HuH-7 (cell line): ENCODE results near the gene C11orf98.
"Not testable (repeated sequence)": the region's sequence is repeated elsewhere in the genome, so short reads cannot be mapped to it uniquely, and the experiment has no call there.

Experiments used
- DNase-seq: peaks from one replicate; pipeline ENCODE4 v3.0.0; 2011; ENCODE audit warnings: low spot score

C11orf98 gene

DNA sequence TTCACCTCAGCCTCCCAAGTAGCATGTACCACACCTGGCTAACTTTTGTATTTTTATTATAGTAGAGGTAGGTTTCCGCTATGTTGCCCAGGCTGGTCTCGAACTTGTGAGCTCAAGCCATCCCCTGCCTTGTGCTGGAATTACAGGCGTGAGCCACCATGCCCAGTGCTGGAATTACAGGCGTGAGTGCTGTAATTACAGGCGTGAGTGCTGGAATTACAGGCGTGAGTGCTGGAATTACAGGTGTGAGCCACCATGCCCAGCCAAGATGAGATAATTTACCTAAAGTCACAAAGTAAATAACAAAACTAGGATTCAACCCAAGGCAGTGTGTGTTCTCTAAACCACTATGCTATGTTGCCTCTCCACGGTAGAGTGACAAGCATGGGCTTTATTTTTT lies 17.5 kb upstream of the C11orf98 start:
- DNase-seq: no peak

DNA sequence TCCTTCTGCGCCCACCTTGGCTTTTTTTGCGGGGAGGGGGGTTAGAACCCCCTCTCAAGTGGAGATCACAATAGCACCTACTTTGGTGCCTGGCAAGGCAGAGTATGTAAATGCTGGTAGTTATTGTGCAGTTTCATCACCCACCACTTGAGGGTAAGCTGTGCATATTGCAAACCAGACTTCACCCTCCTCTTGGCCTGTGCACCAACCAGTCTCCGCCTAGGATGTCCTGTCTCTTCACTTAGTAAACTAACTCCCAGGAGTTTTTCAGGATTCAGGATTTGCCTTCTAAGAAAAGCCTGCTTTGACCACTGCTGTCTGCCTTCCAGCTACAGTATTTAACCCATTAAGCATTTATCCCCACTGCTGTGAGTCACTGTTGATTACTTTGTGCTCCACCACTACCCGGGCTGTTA lies 15.8 kb upstream of the C11orf98 start:
- peak; percentile 89 for DNase-seq

DNA sequence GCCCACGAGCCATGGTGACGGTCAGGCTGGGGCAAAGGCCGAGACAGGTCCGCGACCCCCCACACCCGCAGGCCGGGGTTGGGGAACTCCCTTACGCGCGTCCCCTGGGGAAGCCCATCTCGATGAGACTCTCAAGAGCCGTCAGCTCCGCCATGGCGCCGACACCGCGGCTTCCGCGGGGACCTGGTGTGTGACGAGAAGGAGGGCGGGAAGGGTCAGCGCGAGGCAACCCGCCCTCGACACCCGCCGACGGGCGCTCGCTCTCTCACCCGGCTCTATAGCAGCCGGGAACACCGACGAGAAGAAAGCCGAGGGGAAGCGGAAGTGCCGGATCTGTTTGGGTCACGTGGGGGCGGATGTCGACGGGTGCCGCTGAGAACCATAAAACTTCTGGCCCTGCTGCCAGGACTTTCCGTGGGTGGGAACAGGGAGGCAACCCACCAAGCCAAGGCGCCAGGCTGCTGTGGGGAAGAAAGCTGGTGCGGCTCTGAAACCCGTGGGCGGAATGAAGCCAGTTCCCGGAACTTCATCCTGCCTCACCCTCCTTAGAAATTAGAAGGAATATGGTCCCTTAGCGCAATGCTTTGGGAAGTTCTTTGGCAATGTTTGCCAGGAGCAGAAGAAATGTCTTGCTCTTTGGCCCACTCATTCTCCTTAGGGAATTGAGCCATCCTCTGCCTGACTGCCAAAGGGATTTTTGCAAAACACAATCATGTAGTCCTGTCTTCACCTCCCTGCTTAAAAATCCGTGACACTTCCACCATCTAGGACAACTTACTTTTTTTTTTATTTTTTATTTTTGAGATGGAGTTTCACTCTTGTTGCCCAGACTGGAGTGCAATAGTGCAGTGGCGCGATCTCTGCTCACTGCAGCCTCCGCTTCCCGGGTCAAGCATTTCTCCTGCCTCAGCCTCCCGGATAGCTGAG lies 14.0 kb upstream of the C11orf98 start, which contains the start of gene UBXN1:
Gene UBXN1 (minus strand): TSS at position 304 of the 927 bp plus-strand sequence. CDS start 150 bp downstream, at position 154.
- DNase-seq: peak; percentile 95

GRCh38 chr11:62678433-62678769 lies 13.4 kb upstream of the C11orf98 start:
- no peak for DNase-seq

DNA sequence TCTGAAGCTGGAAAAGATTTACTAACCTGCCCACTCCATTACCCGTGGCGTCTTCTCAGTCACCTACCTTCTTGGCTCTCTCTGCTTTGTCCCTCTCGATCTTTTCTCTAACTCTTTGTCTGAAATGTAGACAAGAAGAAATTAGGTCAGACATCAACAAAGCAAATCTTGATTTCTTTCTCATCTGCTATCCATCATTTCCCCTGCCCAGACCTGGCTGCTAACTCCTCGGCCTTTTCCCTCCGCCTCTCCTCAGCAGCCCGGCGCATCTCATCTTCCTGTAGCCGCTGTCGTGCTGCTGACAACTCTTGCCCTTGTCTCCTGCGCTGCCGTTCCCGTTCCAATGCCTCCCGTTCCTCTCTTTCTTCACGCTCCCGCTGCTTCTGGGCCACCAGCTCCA lies 12.7 kb upstream of the C11orf98 start:
- no peak for DNase-seq

GRCh38 chr11:62677156-62677555 lies 12.1 kb upstream of the C11orf98 start:
- DNase-seq: no peak

GRCh38 chr11:62676698-62677097 lies 11.7 kb upstream of the C11orf98 start:
- no peak for DNase-seq

- DNase-seq: not testable (repeated sequence)
Measured at GRCh38 chr11:62675415-62675814, 10.4 kb upstream of the C11orf98 start.

DNA sequence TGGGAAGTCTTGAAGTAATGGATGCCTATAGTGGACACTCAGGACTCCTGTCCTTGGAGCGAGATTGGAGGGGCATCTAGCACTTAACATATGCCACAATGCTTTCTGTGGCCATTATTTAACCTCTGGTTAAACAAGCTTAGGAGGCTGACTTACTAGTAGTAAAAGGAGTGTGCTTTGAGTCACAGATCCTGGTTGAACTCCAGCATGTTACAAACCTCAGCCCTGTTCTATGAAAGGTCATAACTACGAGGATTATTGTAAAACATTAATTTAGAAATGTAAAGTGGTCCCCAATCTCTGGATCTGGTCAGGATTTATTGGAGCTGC lies 8.2 kb upstream of the C11orf98 start:
- no peak for DNase-seq

GRCh38 chr11:62671608-62672389 lies 6.8 kb upstream of the C11orf98 start, which contains the start of the genes LBHD1 and UQCC3:
TSS of gene LBHD1 (minus strand) at chr11:62672267. CDS start at chr11:62670031, 2,236 bp downstream.
TSS of gene UQCC3 (plus strand) at chr11:62671673. CDS start at chr11:62671746, 73 bp downstream.
- peak; percentile 80 for DNase-seq

DNA sequence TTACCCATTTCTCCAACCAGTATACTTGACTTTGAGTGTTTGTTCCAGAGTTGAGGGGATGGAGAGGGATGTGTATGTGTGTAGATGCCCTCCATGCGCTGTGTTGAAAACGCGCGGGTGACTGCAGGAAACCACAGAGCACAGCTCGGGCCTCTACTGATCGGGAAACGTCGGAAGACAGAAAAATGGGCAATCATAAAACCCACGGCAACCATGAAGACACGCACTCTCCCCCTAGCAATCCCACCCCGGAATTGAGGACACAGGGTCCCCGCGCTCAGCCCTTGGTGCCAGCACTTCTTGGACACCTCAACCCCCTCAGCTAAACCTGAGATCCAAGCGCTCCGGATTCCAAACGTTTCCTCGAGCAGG lies 6.2 kb upstream of the C11orf98 start:
- no peak for DNase-seq

DNA sequence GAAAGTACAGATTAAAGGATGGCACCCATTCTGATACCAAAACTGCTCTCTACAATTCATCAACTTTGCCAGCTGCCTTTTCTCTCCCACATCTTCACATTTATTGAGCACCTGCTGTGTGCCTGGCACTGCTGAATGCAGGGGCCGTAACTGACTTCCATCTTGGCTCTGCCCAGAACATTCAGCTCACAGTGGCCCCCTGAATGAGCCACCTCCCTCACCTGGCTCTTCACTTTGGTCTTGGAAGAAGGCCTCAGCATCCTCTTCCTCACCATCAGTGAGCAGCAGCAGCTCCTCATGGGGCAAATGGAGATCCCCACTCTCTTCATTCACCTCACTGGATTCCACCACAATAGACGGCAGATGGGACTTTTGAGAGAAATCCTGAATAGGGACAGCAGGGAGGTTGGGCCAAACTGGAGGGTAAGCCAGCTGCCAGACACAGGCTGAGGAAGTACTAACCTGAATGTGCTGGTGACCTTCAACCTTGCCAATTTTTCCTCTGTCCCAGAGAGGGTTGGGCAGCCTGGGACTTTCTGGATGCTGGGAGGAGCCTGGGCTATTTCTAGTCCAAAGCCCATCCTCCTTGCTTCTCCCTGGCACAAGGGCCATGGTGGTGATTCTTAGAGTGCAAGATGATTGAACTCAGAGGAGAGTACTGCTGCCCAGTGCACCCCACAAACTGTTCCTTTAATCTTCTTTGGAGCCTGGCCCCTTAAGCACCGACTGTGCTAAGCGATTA lies 4.6 kb upstream of the C11orf98 start:
- DNase-seq: no peak

GRCh38 chr11:62667460-62667859 lies 2.5 kb upstream of the C11orf98 start:
- no peak for DNase-seq

DNA sequence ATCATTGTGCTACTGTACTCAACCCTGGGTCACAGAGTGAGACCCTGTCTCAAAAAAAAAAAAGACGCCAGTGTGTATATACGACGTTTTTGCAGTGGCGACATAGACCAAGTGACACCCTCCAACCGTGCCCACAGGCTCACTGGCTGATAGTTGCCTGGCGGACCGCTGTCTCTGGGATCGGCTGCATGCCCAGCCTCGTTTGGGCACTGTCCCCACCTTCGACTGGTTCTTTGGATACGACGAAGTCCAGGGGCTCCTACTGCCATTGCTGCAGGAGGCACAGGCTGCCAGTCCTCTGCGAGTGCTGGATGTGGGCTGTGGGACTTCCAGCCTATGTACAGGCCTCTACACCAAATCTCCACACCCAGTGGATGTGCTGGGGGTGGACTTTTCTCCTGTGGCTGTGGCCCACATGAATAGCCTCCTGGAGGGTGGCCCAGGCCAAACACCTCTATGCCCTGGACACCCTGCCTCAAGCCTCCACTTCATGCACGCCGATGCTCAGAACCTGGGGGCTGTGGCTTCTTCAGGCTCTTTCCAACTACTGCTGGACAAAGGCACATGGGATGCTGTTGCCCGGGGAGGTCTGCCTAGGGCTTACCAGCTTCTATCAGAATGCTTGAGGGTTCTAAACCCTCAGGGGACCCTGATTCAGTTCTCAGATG lies 1.4 kb upstream of the C11orf98 start:
- DNase-seq: no peak

DNA sequence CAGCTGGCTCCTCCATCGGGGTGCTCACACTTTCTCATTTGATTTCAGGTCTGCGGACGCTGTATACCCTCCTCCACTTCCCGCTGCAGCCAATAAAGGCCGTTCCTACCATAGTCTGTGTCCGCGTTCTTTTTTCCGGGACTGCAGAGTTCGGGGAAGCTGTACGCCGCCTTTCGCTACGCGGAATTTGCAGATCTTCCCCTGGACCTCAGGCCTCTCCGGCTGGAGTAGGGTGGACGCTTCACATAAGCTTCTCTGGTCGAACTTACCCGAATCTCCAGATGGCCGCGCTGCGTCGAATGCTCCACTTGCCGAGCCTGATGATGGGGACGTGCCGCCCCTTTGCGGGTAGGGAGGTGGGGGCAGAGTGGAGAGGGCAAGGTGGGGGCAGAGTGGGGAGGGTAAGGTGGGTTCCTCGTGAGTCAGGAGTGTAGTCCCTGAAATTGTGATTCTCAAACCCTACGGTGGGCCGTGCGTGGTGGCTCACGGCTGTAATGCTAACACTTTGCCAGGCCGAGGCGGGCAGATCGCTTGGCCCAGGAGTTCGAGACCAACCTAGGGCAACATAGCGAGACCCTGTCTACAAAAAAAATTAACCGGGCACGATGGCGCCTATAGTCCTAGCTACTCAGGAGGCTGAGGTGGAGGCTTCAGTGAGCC lies 719 bp upstream of the C11orf98 start:
- DNase-seq: no peak

GRCh38 chr11:62664405-62665074 lies 470 bp downstream of the C11orf98 start:
- DNase-seq: peak; percentile 58

GRCh38 chr11:62656796-62657429 lies 8.1 kb downstream of the C11orf98 start:
- no peak for DNase-seq

GRCh38 chr11:62654297-62654696 lies 10.7 kb downstream of the C11orf98 start:
- no peak for DNase-seq

DNA sequence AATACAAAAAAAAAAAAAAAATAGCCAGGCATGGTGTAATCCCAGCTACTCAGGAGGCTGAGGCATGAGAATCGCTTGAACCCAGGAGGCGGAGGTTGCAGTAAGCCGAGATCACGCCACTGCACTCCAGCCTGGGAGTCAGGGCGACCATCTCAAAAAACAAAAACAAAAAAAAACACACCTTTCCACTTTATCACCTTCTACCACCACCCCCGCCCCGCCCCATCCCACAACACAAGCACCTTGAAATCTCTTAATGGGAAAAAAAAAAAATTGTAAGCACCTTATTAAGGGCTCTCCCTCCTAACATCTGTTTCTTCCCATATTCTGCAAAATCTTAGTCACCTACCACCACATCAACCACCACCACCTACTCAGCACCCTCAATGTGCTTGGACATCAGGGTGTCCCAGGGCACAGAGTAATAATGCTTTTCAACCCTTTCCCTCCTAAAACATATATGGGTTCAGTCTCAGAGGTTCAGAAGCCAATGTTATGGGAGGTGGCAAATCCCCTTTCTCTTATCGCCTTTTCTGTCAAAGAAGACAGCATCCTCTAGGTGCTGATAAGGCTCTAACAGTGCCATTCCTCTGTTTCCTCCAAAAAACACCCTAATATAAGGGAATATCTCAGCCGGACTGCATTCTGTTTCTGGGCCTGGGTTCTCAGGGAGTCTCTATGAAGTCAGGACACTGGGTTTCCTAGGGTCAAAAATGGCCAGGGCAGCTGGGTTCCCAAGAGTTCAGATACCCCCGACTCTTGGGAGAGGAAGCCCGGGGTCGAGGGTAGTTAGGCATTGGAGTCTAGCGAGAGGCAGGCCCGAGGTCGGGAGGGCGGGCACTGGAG lies 12.6 kb downstream of the C11orf98 start:
- DNase-seq: no peak
